Endometrial microvascular endothelial cells (primary cell): ENCODE measurements around the gene HACE1. TPM values are rescaled to one million over a fixed set of nuclear protein-coding genes. Genes with fewer than 3 reads are reported as not detected.

Experiments
- total RNA-seq: library from RNA; depleted of rRNA; stranded (reverse); fragments of >200 nt; gene quantifications from one replicate; pipeline ENCODE4 v1.2.3, GENCODE V29; 2015; ENCODE audit errors: inconsistent ontology term

Gene HACE1
- total RNA-seq, 1 donor from 2014 or later, result 9.7 TPM

Other genes starting within 250 kb of the HACE1 start
- gene LIN28B, start 97.2 kb upstream of the HACE1 start, total RNA-seq, result not detected